ENCODE data around the gene SFI1. TPM values are rescaled to one million over a fixed set of nuclear protein-coding genes. Genes with fewer than 3 reads are reported as not detected.
"Not testable (repeated sequence)": the region's sequence is repeated elsewhere in the genome, so short reads cannot be mapped to it uniquely, and the experiment has no call there.

Gene SFI1
- total RNA-seq, 1 experiment from 2014 or later = 53.1 TPM

- Histone ChIP-seq H3K27ac (ENCODE audit: low read depth, low read length) (no peak overlapping the region), H3K9me3 (ENCODE audit: control insufficient read depth in 1 of 2, insufficient read depth in 1 of 2, low read depth in 1 of 2, low read length in 2 of 2) (no peaks in the 10 kb centered on the region), H3K9ac (ENCODE audit: low read length) (no peak overlapping the region), H3K36me3 (ENCODE audit: control insufficient read depth in 1 of 2, insufficient read depth in 2 of 2, low read length in 2 of 2) (no peaks in the 10 kb centered on the region), H3K4me2 (ENCODE audit: low read length) (no peak overlapping the region), H3K79me2 (ENCODE audit: insufficient read depth, low read length) (peaks cover 16% of the 10 kb centered on the region), H2AFZ (ENCODE audit: low read depth, low read length, poor library complexity, severe bottlenecking) (no peak overlapping the region), H4K20me1 (ENCODE audit: insufficient read depth) (no peaks in the 10 kb centered on the region), H3K9me2 (ENCODE audit: insufficient read depth) (no peaks in the 10 kb centered on the region), H3K4me1 (ENCODE audit: control insufficient read depth in 1 of 2, insufficient read depth in 2 of 2, low read length in 2 of 2) (no peaks in the 10 kb centered on the region), H3K4me3 (replicated peaks in 1 of 2; ENCODE audit: low read depth in 1 of 2, low read length in 2 of 2) (no peak overlapping the region), H3K27me3 (ENCODE audit: insufficient read depth, low read length) (no peaks in the 10 kb centered on the region)
- ChIA-PET POLR2A (no interaction called here), RAD21 (ENCODE audit: low non-redundant PET in 1 of 2, low total read pairs in 2 of 2, uncharacterized antibody in 2 of 2, unreplicated experiment in 2 of 2) (no interaction called here), CTCF (no interaction called here)
- no TSS peak for BruUV-seq (replicated peaks)
- no peak for ATAC-seq
- TF ChIP-seq SP1 (IDR thresholded peaks at IDR 0.05; ENCODE audit: low read depth) = no peak
- TF ChIP-seq FOSL1 (IDR thresholded peaks at IDR 0.05; ENCODE audit: low read depth) = no peak
- TF ChIP-seq JUND (IDR thresholded peaks at IDR 0.05) = no peak
- no peak for TF ChIP-seq EZH2 (IDR thresholded peaks at IDR 0.05)
- no peak for TF ChIP-seq POLR2AphosphoS5 (IDR thresholded peaks at IDR 0.05; ENCODE audit: low read depth, low read length)
- no peak for TF ChIP-seq ZFX (IDR thresholded peaks at IDR 0.05)
- TF ChIP-seq SRF (IDR thresholded peaks at IDR 0.05; ENCODE audit: low read depth) = no peak
- TF ChIP-seq, protein P1, sequence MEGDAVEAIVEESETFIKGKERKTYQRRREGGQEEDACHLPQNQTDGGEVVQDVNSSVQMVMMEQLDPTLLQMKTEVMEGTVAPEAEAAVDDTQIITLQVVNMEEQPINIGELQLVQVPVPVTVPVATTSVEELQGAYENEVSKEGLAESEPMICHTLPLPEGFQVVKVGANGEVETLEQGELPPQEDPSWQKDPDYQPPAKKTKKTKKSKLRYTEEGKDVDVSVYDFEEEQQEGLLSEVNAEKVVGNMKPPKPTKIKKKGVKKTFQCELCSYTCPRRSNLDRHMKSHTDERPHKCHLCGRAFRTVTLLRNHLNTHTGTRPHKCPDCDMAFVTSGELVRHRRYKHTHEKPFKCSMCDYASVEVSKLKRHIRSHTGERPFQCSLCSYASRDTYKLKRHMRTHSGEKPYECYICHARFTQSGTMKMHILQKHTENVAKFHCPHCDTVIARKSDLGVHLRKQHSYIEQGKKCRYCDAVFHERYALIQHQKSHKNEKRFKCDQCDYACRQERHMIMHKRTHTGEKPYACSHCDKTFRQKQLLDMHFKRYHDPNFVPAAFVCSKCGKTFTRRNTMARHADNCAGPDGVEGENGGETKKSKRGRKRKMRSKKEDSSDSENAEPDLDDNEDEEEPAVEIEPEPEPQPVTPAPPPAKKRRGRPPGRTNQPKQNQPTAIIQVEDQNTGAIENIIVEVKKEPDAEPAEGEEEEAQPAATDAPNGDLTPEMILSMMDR (IDR thresholded peaks at IDR 0.05 in 2 of 3, conservative IDR thresholded peaks at IDR 0.05 in 1 of 3; ENCODE audit: borderline replicate concordance in 1 of 3, insufficient read depth in 1 of 3, low read depth in 2 of 3, low read length in 2 of 3) = no peak
- TF ChIP-seq SIN3A (IDR thresholded peaks at IDR 0.05; ENCODE audit: low read depth) = no peak
- TF ChIP-seq, protein P2, sequence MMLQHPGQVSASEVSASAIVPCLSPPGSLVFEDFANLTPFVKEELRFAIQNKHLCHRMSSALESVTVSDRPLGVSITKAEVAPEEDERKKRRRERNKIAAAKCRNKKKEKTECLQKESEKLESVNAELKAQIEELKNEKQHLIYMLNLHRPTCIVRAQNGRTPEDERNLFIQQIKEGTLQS (IDR thresholded peaks at IDR 0.05) = no peak
- no peak for TF ChIP-seq MAX (IDR thresholded peaks at IDR 0.05)
- no peak for TF ChIP-seq TCF7L2 (IDR thresholded peaks at IDR 0.05; ENCODE audit: borderline replicate concordance, extremely low read depth, insufficient read depth, insufficient read length)
- intact Hi-C loops (cut with micrococcal nuclease) = no loop called here
- DNase-seq (ENCODE audit: low read depth, low spot score) = no peak
These were observed 23.7 kb downstream of the SFI1 start for GRCh38 chr22:31520051-31520450.

GRCh38 chr22:31524132-31524531 is 27.8 kb downstream of the SFI1 start:
- CTCF ChIA-PET; H4K20me1 ChIP-seq (ENCODE audit: insufficient read depth); H3K9ac ChIP-seq (ENCODE audit: low read length); intact Hi-C loops (cut with micrococcal nuclease); ATAC-seq; H3K27ac ChIP-seq (ENCODE audit: low read depth, low read length); BruUV-seq (replicated peaks); H3K9me3 ChIP-seq (ENCODE audit: control insufficient read depth in 1 of 2, insufficient read depth in 1 of 2, low read depth in 1 of 2, low read length in 2 of 2); H3K27me3 ChIP-seq (ENCODE audit: insufficient read depth, low read length); RAD21 ChIA-PET (ENCODE audit: low non-redundant PET in 1 of 2, low total read pairs in 2 of 2, uncharacterized antibody in 2 of 2, unreplicated experiment in 2 of 2); H3K4me3 ChIP-seq (replicated peaks in 1 of 2; ENCODE audit: low read depth in 1 of 2, low read length in 2 of 2); DNase-seq (ENCODE audit: low read depth, low spot score); H3K4me2 ChIP-seq (ENCODE audit: low read length); H3K9me2 ChIP-seq (ENCODE audit: insufficient read depth); POLR2A ChIA-PET; H3K4me1 ChIP-seq (ENCODE audit: control insufficient read depth in 1 of 2, insufficient read depth in 2 of 2, low read length in 2 of 2); H2AFZ ChIP-seq (ENCODE audit: low read depth, low read length, poor library complexity, severe bottlenecking); H3K36me3 ChIP-seq (ENCODE audit: control insufficient read depth in 1 of 2, insufficient read depth in 2 of 2, low read length in 2 of 2): not testable (repeated sequence)
- peaks cover 20% of the 10 kb centered on the region for H3K79me2 ChIP-seq (ENCODE audit: insufficient read depth, low read length)

Data from HCT116 (cell line).